Activated T-cell treated with anti-CD3 and anti-CD28 coated beads for 1 hour (primary cell): ENCODE results near the gene TULP4.
A peak's percentile ranks its signal among the peaks of the same experiment; 100 is the strongest.
"Not testable (repeated sequence)": the region's sequence is repeated elsewhere in the genome, so short reads cannot be mapped to it uniquely, and the experiment has no call there.

Experiments used
- DNase-seq: peaks from one replicate; pipeline ENCODE4 v3.0.0-alpha.2; 2020; ENCODE audit warnings: low read depth

The TULP4 gene

GRCh38 chr6:158503222-158503621 lies 191.0 kb downstream of the TULP4 start:
- no peak for DNase-seq

- DNase-seq, result no peak
Observed at GRCh38 chr6:158503846-158504245, 191.6 kb downstream of the TULP4 start.

GRCh38 chr6:158505194-158505593 lies 192.9 kb downstream of the TULP4 start:
- DNase-seq, result no peak

GRCh38 chr6:158506601-158507000 lies 194.3 kb downstream of the TULP4 start:
- no peak for DNase-seq

- DNase-seq, result no peak
Observed at GRCh38 chr6:158507174-158507573, 194.9 kb downstream of the TULP4 start.

- no peak for DNase-seq
Observed at GRCh38 chr6:158508450-158508849, 196.2 kb downstream of the TULP4 start.

- no peak for DNase-seq
Observed at GRCh38 chr6:158509465-158509864, 197.2 kb downstream of the TULP4 start.

- no peak for DNase-seq
Observed at GRCh38 chr6:158512809-158513208, 200.5 kb downstream of the TULP4 start.

GRCh38 chr6:158514176-158514575 lies 201.9 kb downstream of the TULP4 start:
- DNase-seq, result no peak

- DNase-seq, result no peak
Observed at GRCh38 chr6:158514991-158515390, 202.7 kb downstream of the TULP4 start.

- DNase-seq, result no peak
Observed at GRCh38 chr6:158516098-158516497, 203.8 kb downstream of the TULP4 start.

- no peak for DNase-seq
Observed at GRCh38 chr6:158517038-158517437, 204.8 kb downstream of the TULP4 start.

- DNase-seq, result no peak
Observed at GRCh38 chr6:158517581-158517980, 205.3 kb downstream of the TULP4 start.

- DNase-seq, result peak; percentile 28
Observed at GRCh38 chr6:158518191-158519127, 206.2 kb downstream of the TULP4 start.

- DNase-seq, result no peak
Observed at GRCh38 chr6:158519300-158519699, 207.0 kb downstream of the TULP4 start.

GRCh38 chr6:158519761-158520160 lies 207.5 kb downstream of the TULP4 start:
- DNase-seq, result no peak

GRCh38 chr6:158520975-158521374 lies 208.7 kb downstream of the TULP4 start:
- DNase-seq, result not testable (repeated sequence)

GRCh38 chr6:158521759-158522158 lies 209.5 kb downstream of the TULP4 start:
- no peak for DNase-seq

GRCh38 chr6:158522616-158523015 lies 210.4 kb downstream of the TULP4 start:
- no peak for DNase-seq

GRCh38 chr6:158524311-158524710 lies 212.0 kb downstream of the TULP4 start:
- DNase-seq, result no peak

- not testable (repeated sequence) for DNase-seq
Observed at GRCh38 chr6:158527858-158528257, 215.6 kb downstream of the TULP4 start.

GRCh38 chr6:158528826-158529225 lies 216.6 kb downstream of the TULP4 start:
- DNase-seq, result no peak

- DNase-seq, result no peak
Observed at GRCh38 chr6:158529629-158530028, 217.4 kb downstream of the TULP4 start.

GRCh38 chr6:158531566-158531965 lies 219.3 kb downstream of the TULP4 start:
- no peak for DNase-seq
